SK-N-SH (cell line): ENCODE measurements around the gene L3MBTL2. TPM values are rescaled to one million over a fixed set of nuclear protein-coding genes. Genes with fewer than 3 reads are reported as not detected.

Experiments used
- CTCF ChIA-PET: fragments of 300-600, 350-600 bp; formaldehyde crosslinking; extraction: SDS; loops from one replicate; lab custom pipeline; 2021; lab: Yijun Ruan, JAX
- POLR2A ChIA-PET: fragments of 350-600 bp; sonication (Branson Sonifier 250); formaldehyde crosslinking; extraction: SDS; loops from one replicate; lab custom pipeline; 2020; ENCODE audit warnings: antibody characterized with exemption, inconsistent platforms; lab: Yijun Ruan, JAX
- DNase-seq: peaks from one replicate; pipeline ENCODE4 v3.0.0; 2012
- H2AFZ ChIP-seq: fragments of 200-600 bp; sonication (generic); 2 replicates; pipeline ENCODE4 v1.8.1; 2016; ENCODE audit warnings: antibody characterized with exemption, mild to moderate bottlenecking, low read depth
- H3F3A ChIP-seq: fragments of 200-600 bp; sonication (generic); replicated peaks from 2 replicates; pipeline ENCODE3; 2016; ENCODE audit warnings: antibody characterized with exemption, mild to moderate bottlenecking; ENCODE audit not compliant: insufficient read depth
- H3K27ac ChIP-seq, 2 experiments: fragments of 200-500 bp in 1 of 2; fragments of 200-600 bp in 1 of 2; sonication (Bioruptor generic) in 1 of 2; sonication (generic), shearing (Covaris generic) in 1 of 2; 2 replicates each; pipeline versions ENCODE4 v1.5.1 to v1.6.1; 2014 to 2016; ENCODE audit warnings: low read depth in 2 of 2, inconsistent platforms in 1 of 2, low read length in 1 of 2, mild to moderate bottlenecking in 1 of 2, mixed read lengths in 1 of 2
- H3K27me3 ChIP-seq: fragments of 200-600 bp; sonication (generic), shearing (Covaris generic); 2 replicates; pipeline ENCODE4 v1.6.1; 2016; ENCODE audit warnings: mixed run types; ENCODE audit not compliant: insufficient read depth
- H3K36me3 ChIP-seq, 2 experiments: fragments of 200-500 bp in 1 of 2; fragments of 200-600 bp in 1 of 2; sonication (Bioruptor generic) in 1 of 2; sonication (generic) in 1 of 2; replicated peaks in 1 of 2; 2 replicates each; pipeline versions ENCODE3 to v1.5.1; 2014 to 2016; ENCODE audit warnings: low read length in 1 of 2, mild to moderate bottlenecking in 1 of 2; ENCODE audit not compliant: insufficient read depth in 2 of 2, control insufficient read depth in 1 of 2
- H3K4me1 ChIP-seq, 2 experiments: fragments of 200-500 bp in 1 of 2; fragments of 200-600 bp in 1 of 2; sonication (Bioruptor generic) in 1 of 2; sonication (generic), shearing (Covaris generic) in 1 of 2; 2 replicates each; pipeline versions ENCODE4 v1.5.1 to v1.6.1; 2014 to 2016; ENCODE audit warnings: low read depth in 1 of 2, low read length in 1 of 2, mixed run types in 1 of 2; ENCODE audit not compliant: insufficient read depth in 2 of 2, control insufficient read depth in 1 of 2
- H3K4me2 ChIP-seq: fragments of 200-600 bp; sonication (generic), shearing (Covaris generic); 2 replicates; pipeline ENCODE4 v1.6.1; 2017; ENCODE audit warnings: mixed run types
- H3K4me3 ChIP-seq, 2 experiments: fragments of 200-500 bp in 1 of 2; fragments of 200-600 bp in 1 of 2; sonication (Bioruptor generic) in 1 of 2; sonication (generic), shearing (Covaris generic) in 1 of 2; 2 replicates each; pipeline versions ENCODE4 v1.5.1 to v1.8.1; 2014 to 2016; ENCODE audit warnings: low read depth in 2 of 2, inconsistent platforms in 1 of 2, low read length in 1 of 2, mild to moderate bottlenecking in 1 of 2, mixed read lengths in 1 of 2, moderate library complexity in 1 of 2
- H3K79me2 ChIP-seq: fragments of 200-600 bp; sonication (generic); 2 replicates; pipeline ENCODE4 v1.8.1; 2017; ENCODE audit warnings: mild to moderate bottlenecking; ENCODE audit not compliant: insufficient read depth
- H3K9ac ChIP-seq: fragments of 200-600 bp; sonication (generic); 2 replicates; pipeline ENCODE4 v1.6.1; 2017; ENCODE audit warnings: mixed run types
- H3K9me2 ChIP-seq: fragments of 200-600 bp; sonication (generic); 2 replicates; pipeline ENCODE4 v1.6.1; 2017; ENCODE audit warnings: mixed run types
- H3K9me3 ChIP-seq: fragments of 200-600 bp; sonication (generic); 2 replicates; pipeline ENCODE4 v1.6.1; 2017; ENCODE audit warnings: mixed run types, mild to moderate bottlenecking, moderate library complexity
- H4K20me1 ChIP-seq: fragments of 200-600 bp; sonication (generic); 2 replicates; pipeline ENCODE4 v1.6.1; 2017; ENCODE audit warnings: mild to moderate bottlenecking, mixed run types; ENCODE audit not compliant: insufficient read depth
- CHD2 ChIP-seq: fragments of 150-350 bp; IDR thresholded peaks from 2 replicates; pipeline ENCODE4 v1.6.1; 2018; ENCODE audit warnings: low read length; ENCODE audit not compliant: partially characterized antibody
- ELF1 ChIP-seq: IDR thresholded peaks from 2 replicates; pipeline ENCODE4 v1.4.0; 2012
- EZH2phosphoT487 ChIP-seq: fragments of 200-600 bp; sonication (generic); IDR thresholded peaks from 2 replicates; pipeline ENCODE4 v1.6.1; 2017; ENCODE audit warnings: low read depth, mixed run types, mild to moderate bottlenecking, antibody characterized with exemption, moderate library complexity, borderline replicate concordance
- FOSL2 ChIP-seq: IDR thresholded peaks from 2 replicates; pipeline ENCODE4 v1.4.0; 2012; ENCODE audit warnings: low read depth, mild to moderate bottlenecking, moderate library complexity, borderline replicate concordance
- FOXJ3 ChIP-seq: sonication (generic); formaldehyde crosslinking; IDR thresholded peaks from 2 replicates; pipeline ENCODE4 v1.5.1; 2020; ENCODE audit warnings: mild to moderate bottlenecking, missing genetic modification reagents
- GABPA ChIP-seq: IDR thresholded peaks from 2 replicates; pipeline ENCODE4 v1.4.0; 2012; ENCODE audit warnings: low read depth, mild to moderate bottlenecking
- JUND ChIP-seq: IDR thresholded peaks from 2 replicates; pipeline ENCODE4 v1.4.0; 2012
- MEF2A ChIP-seq: IDR thresholded peaks from 2 replicates; pipeline ENCODE4 v1.4.0; 2012; ENCODE audit warnings: low read depth, borderline replicate concordance
- MXI1 ChIP-seq: IDR thresholded peaks from 2 replicates; pipeline ENCODE4 v1.6.1; 2012; ENCODE audit warnings: mild to moderate bottlenecking, low read depth, low read length, improper control_type of control experiment
- NFIC ChIP-seq: IDR thresholded peaks from 2 replicates; pipeline ENCODE4 v1.4.0; 2012; ENCODE audit warnings: borderline replicate concordance
- RCOR1 ChIP-seq: fragments of 150-350 bp; IDR thresholded peaks from 2 replicates; pipeline ENCODE4 v1.6.1; 2017; ENCODE audit warnings: antibody characterized with exemption, low read length
- REST ChIP-seq: IDR thresholded peaks from 2 replicates; pipeline ENCODE4 v1.6.1; 2012; ENCODE audit warnings: mild to moderate bottlenecking, low read depth, low read length, moderate library complexity
- RFX5 ChIP-seq: IDR thresholded peaks from 2 replicates; pipeline ENCODE4 v1.6.1; 2012; ENCODE audit warnings: mild to moderate bottlenecking, improper control_type of control experiment, low read length
- SIN3A ChIP-seq: IDR thresholded peaks from 2 replicates; pipeline ENCODE4 v1.6.1; 2012; ENCODE audit warnings: low read depth, mild to moderate bottlenecking, low read length, moderate library complexity, borderline replicate concordance
- SMC3 ChIP-seq: IDR thresholded peaks from 2 replicates; pipeline ENCODE4 v1.6.1; 2012; ENCODE audit warnings: low read depth, low read length, improper control_type of control experiment
- TAF1 ChIP-seq: IDR thresholded peaks from 2 replicates; pipeline ENCODE4 v1.6.1; 2012; ENCODE audit warnings: low read depth, mild to moderate bottlenecking, low read length, moderate library complexity, borderline replicate concordance
- USF1 ChIP-seq: IDR thresholded peaks from 2 replicates; pipeline ENCODE4 v1.4.0; 2012; ENCODE audit warnings: low read depth, borderline replicate concordance
- USF2 ChIP-seq: fragments of 150-350 bp; IDR thresholded peaks from 2 replicates; pipeline ENCODE4 v1.6.1; 2017; ENCODE audit warnings: antibody characterized with exemption, low read length, low read depth, borderline replicate concordance
- YY1 ChIP-seq: IDR thresholded peaks from 2 replicates; pipeline ENCODE4 v1.4.0; 2012; ENCODE audit warnings: low read depth, mild to moderate bottlenecking
- ZBTB33 ChIP-seq: IDR thresholded peaks from 2 replicates; pipeline ENCODE4 v1.4.0; 2012; ENCODE audit warnings: low read depth, borderline replicate concordance
- WGBS: methylation state at CpG from one replicate; pipeline ENCODE4 v1.1.6; 2017; ENCODE audit warnings: low lambda C conversion rate; 5-methylcytosine and 5-hydroxymethylcytosine counted together
- polyA plus RNA-seq, 3 experiments: library from polyadenylated mRNA; depleted of rRNA; stranded (reverse); fragments of >200 nt; gene quantifications; 2 replicates each; pipeline ENCODE4 v1.2.3, GENCODE V29; 2012

L3MBTL2 gene
- polyA plus RNA-seq, 1 of the 3 experiments (the other 2 are of a cell fraction): 13.3 TPM

GRCh38 chr22:41245917-41246499, 40.9 kb downstream of the L3MBTL2 start:
- DNase-seq: no peak
- CTCF ChIA-PET: no interaction called here
- Histone ChIP-seq H3K4me1 (no peaks in the 10 kb centered on the region; a peak in 1 of 4 replicates), H3K9ac (no peak overlapping the region), H3K4me3 (no peak overlapping the region), H3F3A (no peaks in the 10 kb centered on the region), H4K20me1 (no peaks in the 10 kb centered on the region), H3K79me2 (no peaks in the 10 kb centered on the region), H3K9me2 (no peaks in the 10 kb centered on the region), H3K36me3 (peaks cover 0 to 20% of the 10 kb centered on the region in 2 experiments), H3K4me2 (no peak overlapping the region), H3K27me3 (no peaks in the 10 kb centered on the region), H3K9me3 (no peaks in the 10 kb centered on the region), H3K27ac (no peak overlapping the region), H2AFZ (no peak overlapping the region)
- WGBS: 100% methylated on average over 4 of the region's 21 CpGs
- TF ChIP-seq EZH2phosphoT487: no peak
- TF ChIP-seq TAF1: no peak
- TF ChIP-seq SMC3: no peak
- TF ChIP-seq ELF1: no peak
- no peak for TF ChIP-seq USF2
- no peak for TF ChIP-seq MEF2A
- TF ChIP-seq NFIC: no peak
- TF ChIP-seq CHD2: no peak
- no peak for TF ChIP-seq JUND
- no peak for TF ChIP-seq USF1
- no peak for TF ChIP-seq RFX5
- POLR2A ChIA-PET: no interaction called here

- DNase-seq: no peak
- Histone ChIP-seq H3K79me2 (no peaks in the 10 kb centered on the region), H4K20me1 (no peaks in the 10 kb centered on the region), H3K27me3 (no peaks in the 10 kb centered on the region), H2AFZ (no peak overlapping the region), H3F3A (no peaks in the 10 kb centered on the region), H3K9ac (no peak overlapping the region), H3K27ac (no peak overlapping the region), H3K36me3 (peaks cover 0 to 26% of the 10 kb centered on the region in 2 experiments), H3K9me2 (no peaks in the 10 kb centered on the region), H3K4me2 (no peak overlapping the region), H3K9me3 (no peaks in the 10 kb centered on the region), H3K4me1 (no peaks in the 10 kb centered on the region), H3K4me3 (no peak overlapping the region)
- ChIA-PET POLR2A (no interaction called here), CTCF (no interaction called here)
- no CpG with 5 or more reads among the region's 7 CpGs for WGBS
- TF ChIP-seq FOSL2: no peak
- no peak for TF ChIP-seq RCOR1
- no peak for TF ChIP-seq ZBTB33
- TF ChIP-seq EZH2phosphoT487: no peak
- no peak for TF ChIP-seq NFIC
- no peak for TF ChIP-seq USF2
- no peak for TF ChIP-seq YY1
- TF ChIP-seq REST: no peak
- no peak for TF ChIP-seq FOXJ3
- no peak for TF ChIP-seq MXI1
- no peak for TF ChIP-seq SIN3A
- TF ChIP-seq GABPA: no peak
Observed at GRCh38 chr22:41247703-41248102, 42.6 kb downstream of the L3MBTL2 start.
